Measurements from ENCODE around the gene AGGF1.

- TF ChIP-seq POLR2A (IDR thresholded peaks at IDR 0.05), result no peak
- no peak for TF ChIP-seq POLR2AphosphoS5 (IDR thresholded peaks at IDR 0.05)
- no peak for TF ChIP-seq CTCF (IDR thresholded peaks at IDR 0.05)
- TF ChIP-seq EP300 (IDR thresholded peaks at IDR 0.05), result no peak
Measured at GRCh38 chr5:76994337-76994736, 35.9 kb upstream of the AGGF1 start.

All from suprapubic skin (tissue), 4 donors.